ENCODE data around the gene COLEC12.

GRCh38 chr18:416930-417329, 83.6 kb downstream of the COLEC12 start:
- TF ChIP-seq ZFP30 (CRISPR knock-in tag; IDR thresholded peaks at IDR 0.05) (no peak), CREB5 (CRISPR knock-in tag; IDR thresholded peaks at IDR 0.05; ENCODE audit: low read depth) (no peak), PATZ1 (CRISPR knock-in tag; IDR thresholded peaks at IDR 0.05; ENCODE audit: borderline replicate concordance) (no peak), ZNF70 (CRISPR knock-in tag; IDR thresholded peaks at IDR 0.05) (no peak), ZFP3 (CRISPR knock-in tag; IDR thresholded peaks at IDR 0.05) (no peak), ARNTL (CRISPR knock-in tag; IDR thresholded peaks at IDR 0.05; ENCODE audit: borderline replicate concordance, low read depth) (no peak), TOX (CRISPR knock-in tag; IDR thresholded peaks at IDR 0.05; ENCODE audit: borderline replicate concordance) (no peak), ZNF8 (CRISPR knock-in tag; IDR thresholded peaks at IDR 0.05) (no peak)

Measured in SK-N-SH treated with all-trans-retinoic acid at 6 μM for 48 hours (cell line).